Gastrocnemius medialis (tissue), 4 donors: ENCODE results near the gene MEF2B. TPM values are rescaled to one million over a fixed set of nuclear protein-coding genes. Genes with fewer than 3 reads are reported as not detected.

Experiments used
- ATAC-seq, 2 donors: fragments of 150-250 bp; one replicate each; pipeline ENCODE4 v1.9.1; 2016
- DNase-seq, 2 donors: peaks; one replicate each; pipeline ENCODE4 v3.0.0-alpha.2; 2019
- H3K27ac ChIP-seq, 4 donors: fragments of 200-600 bp; sonication (generic); 1 replicate in 1 of 4; 2 replicates in 3 of 4; pipeline ENCODE4 v1.5.1; 2016 to 2018; ENCODE audit warnings: mild to moderate bottlenecking in 2 of 4, moderate library complexity in 1 of 4
- H3K27me3 ChIP-seq, 3 donors: fragments of 200-600 bp; sonication (generic) in 2 of 3; 1 replicate in 1 of 3; 2 replicates in 2 of 3; pipeline versions ENCODE4 v1.5.1 to v1.6.0; 2016 to 2019; ENCODE audit warnings: mild to moderate bottlenecking in 1 of 3, moderate library complexity in 1 of 3
- H3K36me3 ChIP-seq, 2 donors: fragments of 200-600 bp; sonication (generic) in 1 of 2; one replicate each; pipeline ENCODE4 v1.5.1; 2017 to 2018
- H3K4me1 ChIP-seq, 2 donors: fragments of 200-600 bp; sonication (generic) in 1 of 2; one replicate each; pipeline ENCODE4 v1.5.1; 2016 to 2017; ENCODE audit warnings: mild to moderate bottlenecking in 2 of 2
- H3K4me3 ChIP-seq, 4 donors: fragments of 200-600 bp; sonication (generic) in 3 of 4; 1 replicate in 1 of 4; 2 replicates in 3 of 4; pipeline ENCODE4 v1.5.1; 2016 to 2019; ENCODE audit warnings: mild to moderate bottlenecking in 2 of 4
- H3K9me3 ChIP-seq, 3 donors: fragments of 200-600 bp; sonication (generic) in 2 of 3; 1 replicate in 1 of 3; 2 replicates in 2 of 3; pipeline ENCODE4 v1.5.1; 2016 to 2019
- POLR2A ChIP-seq, 2 donors: fragments of 450-650 bp; IDR thresholded peaks; one replicate each; pipeline ENCODE4 v1.6.1; 2017; ENCODE audit warnings: antibody characterized with exemption in 2 of 2, mild to moderate bottlenecking in 2 of 2, moderate library complexity in 2 of 2
- in situ Hi-C, 4 donors: fragments of 200-750 bp; cut with MboI; loops; one replicate each; pipeline versions ENCODE4 v1.15.0 to v1.8.0; 2017; ENCODE audit warnings: low sequenced_read_pairs in 4 of 4
- intact Hi-C: fragments of 100-400 bp; cut with DNase I; formaldehyde crosslinking; loops from one replicate; pipeline ENCODE4 v1.15.1; 2023; ENCODE audit warnings: low total_unique reads
- total RNA-seq, 4 donors: library from RNA; depleted of rRNA; stranded (reverse); fragments of >200 nt; gene quantifications; one replicate each; pipeline versions ENCODE4 v1.1.0 to v1.2.3, GENCODE V29; 2016
- TF ChIP-seq, protein P1 (sequence below), 5 experiments: fragments of 450-650 bp in 3 of 5; fragments of 200-600 bp in 2 of 5; sonication (generic) in 2 of 5; IDR thresholded peaks in 4 of 5; conservative IDR thresholded peaks in 1 of 5; 1 replicate in 4 of 5; 2 replicates in 1 of 5; pipeline ENCODE4 v1.5.1; 2016 to 2019; ENCODE audit warnings: antibody characterized with exemption in 5 of 5, mild to moderate bottlenecking in 3 of 5, moderate library complexity in 3 of 5

Gene MEF2B
- total RNA-seq, 4 donors from 2014 or later, result 0.68 to 1.6 TPM; not detected in 2

DNA sequence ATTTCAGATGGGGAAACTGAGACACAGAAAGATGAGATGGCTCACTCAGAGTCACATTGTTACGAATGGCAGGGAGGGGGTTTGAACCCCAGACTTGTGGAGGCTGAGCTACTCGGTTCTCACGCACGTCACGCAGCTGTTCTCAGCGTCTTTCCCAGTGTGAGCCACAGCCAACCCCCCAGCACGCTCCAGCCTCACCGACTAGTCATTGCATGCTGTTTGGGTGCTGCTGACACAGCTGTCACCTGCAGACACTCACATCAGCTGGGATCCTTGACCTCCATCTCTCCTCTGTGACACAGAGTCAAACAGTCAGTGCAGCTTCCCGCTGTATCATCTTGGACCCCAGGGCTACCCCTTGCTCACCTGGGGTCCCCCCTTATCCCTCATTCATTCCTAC lies 39.3 kb upstream of the MEF2B start:
- ATAC-seq (no peak), DNase-seq (no peak)
- no peak overlapping the region for H3K4me3 ChIP-seq
- intact Hi-C loops (no loop called here), in situ Hi-C loops (no loop called here)
- H3K9me3 ChIP-seq, result no peaks in the 10 kb centered on the region
- no peak overlapping the region for H3K27ac ChIP-seq
- peaks cover 32 to 52% (median 33%) of the 10 kb centered on the region in 3 donors for H3K27me3 ChIP-seq
- no peaks in the 10 kb centered on the region for H3K4me1 ChIP-seq
- TF ChIP-seq POLR2A (IDR thresholded peaks at IDR 0.05), result no peak
- TF ChIP-seq, protein P1, sequence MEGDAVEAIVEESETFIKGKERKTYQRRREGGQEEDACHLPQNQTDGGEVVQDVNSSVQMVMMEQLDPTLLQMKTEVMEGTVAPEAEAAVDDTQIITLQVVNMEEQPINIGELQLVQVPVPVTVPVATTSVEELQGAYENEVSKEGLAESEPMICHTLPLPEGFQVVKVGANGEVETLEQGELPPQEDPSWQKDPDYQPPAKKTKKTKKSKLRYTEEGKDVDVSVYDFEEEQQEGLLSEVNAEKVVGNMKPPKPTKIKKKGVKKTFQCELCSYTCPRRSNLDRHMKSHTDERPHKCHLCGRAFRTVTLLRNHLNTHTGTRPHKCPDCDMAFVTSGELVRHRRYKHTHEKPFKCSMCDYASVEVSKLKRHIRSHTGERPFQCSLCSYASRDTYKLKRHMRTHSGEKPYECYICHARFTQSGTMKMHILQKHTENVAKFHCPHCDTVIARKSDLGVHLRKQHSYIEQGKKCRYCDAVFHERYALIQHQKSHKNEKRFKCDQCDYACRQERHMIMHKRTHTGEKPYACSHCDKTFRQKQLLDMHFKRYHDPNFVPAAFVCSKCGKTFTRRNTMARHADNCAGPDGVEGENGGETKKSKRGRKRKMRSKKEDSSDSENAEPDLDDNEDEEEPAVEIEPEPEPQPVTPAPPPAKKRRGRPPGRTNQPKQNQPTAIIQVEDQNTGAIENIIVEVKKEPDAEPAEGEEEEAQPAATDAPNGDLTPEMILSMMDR (IDR thresholded peaks at IDR 0.05 in 4 of 5, conservative IDR thresholded peaks at IDR 0.05 in 1 of 5), result no peak
- no peaks in the 10 kb centered on the region for H3K36me3 ChIP-seq

DNA sequence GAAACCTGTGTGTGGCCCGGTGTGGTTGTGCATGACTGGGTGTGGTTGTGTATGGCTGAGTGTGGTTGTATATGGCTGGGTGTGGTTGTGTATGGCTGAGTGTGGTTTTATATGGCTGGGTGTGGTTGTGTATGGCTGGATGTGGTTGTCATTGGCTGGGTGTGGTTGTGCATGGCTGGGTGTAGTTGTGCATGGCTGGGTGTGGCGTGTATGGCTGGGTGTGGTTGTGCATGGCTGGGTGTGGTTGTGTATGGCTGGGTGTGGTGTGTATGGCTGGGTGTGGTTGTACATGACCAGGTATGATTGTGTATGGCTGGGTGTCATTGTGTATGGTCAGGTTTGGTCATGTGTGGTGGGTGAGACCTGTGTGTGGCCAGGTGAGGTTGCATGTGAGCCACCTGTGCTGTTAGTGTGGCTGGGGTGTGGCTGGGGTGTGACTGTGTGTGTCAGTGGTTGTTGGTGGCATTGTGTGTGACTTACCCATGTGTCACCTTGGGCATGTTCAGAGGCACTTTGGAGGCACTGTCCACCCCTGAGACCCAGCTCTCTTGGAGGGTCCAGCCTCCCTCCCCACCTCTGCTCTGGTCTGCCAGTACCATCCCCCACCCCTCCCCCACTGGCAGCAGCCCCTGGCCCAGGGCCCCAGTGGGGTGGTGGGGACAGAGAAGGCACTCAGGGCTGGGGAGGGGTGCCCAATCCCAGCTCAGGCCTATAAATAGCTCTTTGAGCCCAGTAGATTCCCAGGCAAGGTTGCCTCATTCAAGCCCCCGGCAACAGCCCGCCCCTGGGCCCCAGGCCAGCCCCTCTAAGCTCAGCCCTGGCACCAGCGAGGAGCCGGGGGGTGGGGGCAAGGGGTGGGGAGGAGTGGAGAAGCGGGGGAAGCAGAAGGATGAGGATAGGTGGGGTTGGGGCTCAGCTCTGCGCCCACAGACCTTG lies 37.8 kb upstream of the MEF2B start:
- no peak for DNase-seq
- TF ChIP-seq POLR2A (IDR thresholded peaks at IDR 0.05), result no peak
- TF ChIP-seq, protein P1 (IDR thresholded peaks at IDR 0.05 in 4 of 5, conservative IDR thresholded peaks at IDR 0.05 in 1 of 5), result no peak
- Histone ChIP-seq H3K27ac (no peak overlapping the region), H3K36me3 (no peaks in the 10 kb centered on the region), H3K4me1 (no peaks in the 10 kb centered on the region), H3K9me3 (no peaks in the 10 kb centered on the region), H3K4me3 (no peak overlapping the region), H3K27me3 (peaks cover 23 to 39% (median 29%) of the 10 kb centered on the region in 3 donors)
- in situ Hi-C loops (no loop called here), intact Hi-C loops (no loop called here)
- no peak for ATAC-seq

DNA sequence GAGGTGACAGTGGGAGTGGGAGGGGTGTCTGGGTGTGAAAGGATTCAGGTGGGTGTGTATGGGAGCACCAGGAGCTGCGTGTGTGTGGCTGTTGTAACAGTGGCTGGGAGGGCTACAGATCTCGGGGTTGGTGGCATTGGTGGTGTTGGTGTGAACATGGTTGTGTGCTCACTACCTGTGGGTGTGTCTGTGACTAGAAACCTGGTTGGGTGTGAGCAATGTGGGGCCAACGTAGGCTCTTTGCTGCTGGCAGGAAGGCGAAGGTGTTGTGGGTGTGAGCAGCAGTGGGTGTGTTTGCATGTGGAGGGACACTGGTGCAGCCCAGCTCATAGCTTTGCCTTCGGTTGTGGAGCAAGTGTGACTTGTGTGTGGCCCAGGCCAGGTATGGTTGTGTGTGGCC lies 36.9 kb upstream of the MEF2B start:
- no peaks in the 10 kb centered on the region for H3K9me3 ChIP-seq
- no peak for ATAC-seq
- intact Hi-C loops, result no loop called here
- H3K27me3 ChIP-seq, result peaks cover 13 to 30% (median 20%) of the 10 kb centered on the region in 3 donors
- H3K36me3 ChIP-seq, result no peaks in the 10 kb centered on the region
- TF ChIP-seq, protein P1 (IDR thresholded peaks at IDR 0.05 in 4 of 5, conservative IDR thresholded peaks at IDR 0.05 in 1 of 5), result no peak
- no peak for TF ChIP-seq POLR2A (IDR thresholded peaks at IDR 0.05)
- no peak for DNase-seq
- no peak overlapping the region for H3K27ac ChIP-seq
- H3K4me3 ChIP-seq, result no peak overlapping the region
- H3K4me1 ChIP-seq, result peaks cover 6 to 9% of the 10 kb centered on the region in 2 donors
- in situ Hi-C loops, result no loop called here

DNA sequence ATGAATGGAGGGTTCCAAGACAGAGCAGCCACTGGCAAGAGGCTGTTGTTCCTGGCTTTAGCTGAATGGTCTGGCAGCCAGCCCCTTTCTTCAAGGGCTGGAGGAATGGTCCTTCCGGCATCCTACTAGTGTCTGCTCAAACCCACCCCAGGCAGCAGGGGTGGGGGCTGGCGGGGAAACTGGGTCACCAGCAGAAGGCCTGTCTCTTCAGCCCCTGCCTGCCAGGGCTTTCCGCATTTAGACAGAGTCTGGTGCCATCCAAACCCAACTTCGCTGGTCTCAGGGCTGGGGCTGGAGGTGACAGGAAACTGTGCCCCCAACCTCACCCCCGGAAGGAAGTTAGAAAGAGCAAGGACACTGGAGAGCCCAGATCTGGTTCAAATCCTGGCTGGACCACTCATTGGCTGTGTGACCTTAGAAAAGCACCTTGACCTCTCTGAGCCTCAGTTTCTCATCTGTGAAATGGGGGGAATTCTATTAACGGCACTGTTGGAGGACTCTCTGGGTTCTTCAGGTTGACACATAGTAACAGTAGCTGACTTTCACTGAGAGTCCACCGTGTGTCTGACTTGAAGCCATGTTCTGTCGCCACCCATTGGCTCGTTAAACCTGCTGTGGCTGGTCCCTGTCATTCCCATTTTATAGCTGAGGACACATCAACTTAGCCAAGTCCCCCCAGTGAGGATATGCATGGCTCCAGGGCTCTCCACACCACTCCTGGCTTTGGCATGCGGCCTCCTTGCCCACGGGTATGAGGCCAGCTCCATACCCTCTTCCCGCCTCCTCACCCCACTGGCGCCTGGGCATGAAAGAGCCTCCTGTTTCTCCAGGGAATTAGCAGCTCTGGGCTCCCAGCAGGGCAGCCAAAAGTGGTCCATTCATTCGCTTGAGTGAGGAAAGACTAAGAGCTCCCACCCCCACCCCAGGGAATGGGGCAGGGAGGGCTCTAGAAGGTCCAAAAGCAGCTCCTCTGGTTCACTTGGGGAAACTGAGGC lies 35.6 kb upstream of the MEF2B start:
- in situ Hi-C loops, result no loop called here
- intact Hi-C loops, result no loop called here
- H3K4me3 ChIP-seq, result no peak overlapping the region
- peaks cover 0 to 8% of the 10 kb centered on the region in 2 donors for H3K36me3 ChIP-seq
- no peak for ATAC-seq
- H3K27ac ChIP-seq, result no peak overlapping the region
- peaks cover 3 to 18% (median 7%) of the 10 kb centered on the region in 3 donors for H3K27me3 ChIP-seq
- H3K9me3 ChIP-seq, result no peaks in the 10 kb centered on the region
- no peak for DNase-seq
- H3K4me1 ChIP-seq, result peaks cover 6 to 9% of the 10 kb centered on the region in 2 donors
- TF ChIP-seq, protein P1 (IDR thresholded peaks at IDR 0.05 in 4 of 5, conservative IDR thresholded peaks at IDR 0.05 in 1 of 5), result no peak
- no peak for TF ChIP-seq POLR2A (IDR thresholded peaks at IDR 0.05)
